HG02970 (cell line): ENCODE results near the gene SLC23A3.

Experiments used
- ATAC-seq: cut with Tn5 transposase; IDR thresholded peaks from one replicate; pipeline ENCODE4 v1.9.1; 2021; ENCODE audit warnings: mild to moderate bottlenecking, moderate library complexity, moderate number of reproducible peaks; ENCODE audit not compliant: unreplicated experiment, low FRiP score

Gene SLC23A3

DNA sequence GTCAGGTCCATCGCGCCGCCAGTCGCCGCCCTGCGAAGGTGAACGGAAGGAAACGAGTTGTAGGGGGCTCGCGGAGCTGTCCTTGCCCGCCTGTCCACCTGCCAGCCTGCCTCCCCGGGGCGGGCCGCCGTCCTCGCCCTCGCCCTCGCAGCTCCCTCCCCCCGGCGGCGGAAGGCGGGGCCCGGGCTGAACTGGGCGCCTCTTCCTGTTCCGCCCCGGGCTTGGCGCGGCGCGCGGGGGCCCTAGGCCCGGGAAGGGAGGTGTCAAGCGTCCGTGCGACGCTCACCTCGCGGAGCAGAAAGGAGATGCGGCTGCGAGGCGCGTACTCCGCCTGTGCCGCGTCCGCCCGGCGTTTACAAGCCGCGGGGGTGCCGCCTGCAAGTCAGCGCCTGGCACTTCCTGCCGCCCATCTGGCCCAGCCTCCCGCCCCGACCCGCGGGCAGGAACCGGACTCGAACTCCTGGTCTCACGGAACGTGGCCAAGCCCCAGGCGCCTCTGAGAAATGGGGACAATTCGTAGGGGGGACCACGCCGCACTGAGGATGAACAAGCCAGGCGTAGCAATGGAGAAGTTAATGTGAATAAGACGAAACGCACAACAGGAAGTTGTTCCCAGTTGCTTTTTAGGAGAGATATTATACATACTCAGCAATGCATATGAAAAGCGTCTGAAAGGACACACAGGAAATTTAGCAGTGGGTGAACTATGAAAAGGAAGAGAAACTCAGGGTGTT lies 7.2 kb upstream of the SLC23A3 start, which contains the start of gene CNPPD1:
Gene CNPPD1, minus strand, starts transcription at position 108 of the 734 bp plus-strand sequence. Its CDS starts 97 bp downstream, at position 11.
- ATAC-seq: peak; percentile 47

DNA sequence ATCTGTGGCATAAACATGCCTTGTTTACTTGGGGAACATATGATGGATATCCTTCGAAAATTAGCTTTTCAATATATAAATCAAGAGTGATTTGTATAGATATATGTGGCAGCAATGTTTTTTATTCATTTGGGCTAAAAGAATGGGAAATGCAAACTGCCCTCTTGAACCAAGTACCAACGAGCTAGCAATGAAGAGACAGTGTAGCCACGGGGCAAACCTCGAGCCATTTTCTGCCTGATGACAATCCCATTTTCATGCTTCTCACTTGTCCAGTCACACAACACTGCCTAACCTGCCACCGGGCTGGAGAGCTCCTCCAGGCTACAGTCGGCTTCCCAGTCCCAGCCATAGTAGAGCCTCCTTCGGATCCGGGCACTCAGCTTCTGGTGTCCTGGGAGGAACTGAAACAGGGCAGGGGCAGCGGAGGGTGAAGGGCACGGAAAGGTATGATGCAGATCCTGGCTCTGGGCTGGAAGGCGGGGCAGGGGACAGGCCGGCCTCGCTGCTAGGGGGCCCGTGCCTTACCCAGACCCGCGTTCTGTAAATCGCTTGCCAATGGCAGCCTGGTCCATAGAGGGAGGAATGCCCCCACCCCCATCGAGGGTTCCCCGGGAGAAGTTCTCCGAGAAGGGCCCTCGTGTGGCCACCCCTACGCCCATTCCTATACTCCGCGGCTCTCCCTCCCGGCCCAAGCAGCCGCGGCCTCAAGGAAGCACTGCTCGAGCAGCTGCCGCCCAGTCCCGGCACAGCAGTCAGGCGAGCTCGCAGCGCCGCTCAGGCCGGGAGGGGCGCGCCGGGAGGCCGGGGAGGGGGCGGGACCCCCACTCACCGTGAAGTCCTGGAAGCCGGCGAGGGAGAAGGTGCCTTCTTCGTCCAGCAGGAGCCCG lies 6.3 kb upstream of the SLC23A3 start:
- peak; percentile 17 for ATAC-seq

DNA sequence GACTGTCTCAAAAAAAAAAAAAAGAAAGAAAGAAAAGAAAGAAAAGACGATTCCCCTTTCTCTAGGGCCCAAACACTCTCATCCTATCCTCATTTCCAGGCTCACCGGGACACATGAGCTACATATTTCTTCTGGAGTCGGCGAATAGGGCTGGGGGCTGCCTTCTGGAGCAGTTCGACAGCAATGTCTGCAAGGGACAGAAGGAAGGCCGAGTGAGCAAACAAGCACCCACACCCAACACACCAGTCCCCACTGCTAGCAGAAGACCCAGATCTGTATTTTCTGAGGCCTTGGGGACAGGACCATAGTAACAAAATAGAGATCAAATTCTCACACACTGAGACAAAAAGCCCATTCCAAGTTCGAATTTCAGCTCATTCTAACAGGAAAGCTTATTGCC lies 5.7 kb upstream of the SLC23A3 start:
- no peak for ATAC-seq

DNA sequence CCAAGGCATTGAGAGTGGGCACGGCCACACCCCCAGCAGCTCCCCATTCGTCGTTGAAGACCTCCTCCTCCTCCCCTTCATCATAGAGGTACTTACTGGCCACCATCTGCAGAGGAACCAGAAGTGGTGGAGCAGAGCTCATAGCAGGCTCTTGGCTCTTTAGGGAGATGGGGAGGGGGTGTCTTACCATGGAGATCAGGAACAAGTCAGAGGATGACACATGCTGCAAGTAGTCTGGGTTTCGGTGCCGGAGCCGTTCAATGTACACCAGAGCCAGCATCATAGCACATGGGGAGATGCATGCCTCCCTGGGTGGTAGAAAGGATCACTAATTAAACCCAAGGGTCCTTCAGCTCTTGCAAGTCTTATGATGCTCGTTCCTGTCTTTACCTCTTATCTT lies 5.0 kb upstream of the SLC23A3 start:
- no peak for ATAC-seq

DNA sequence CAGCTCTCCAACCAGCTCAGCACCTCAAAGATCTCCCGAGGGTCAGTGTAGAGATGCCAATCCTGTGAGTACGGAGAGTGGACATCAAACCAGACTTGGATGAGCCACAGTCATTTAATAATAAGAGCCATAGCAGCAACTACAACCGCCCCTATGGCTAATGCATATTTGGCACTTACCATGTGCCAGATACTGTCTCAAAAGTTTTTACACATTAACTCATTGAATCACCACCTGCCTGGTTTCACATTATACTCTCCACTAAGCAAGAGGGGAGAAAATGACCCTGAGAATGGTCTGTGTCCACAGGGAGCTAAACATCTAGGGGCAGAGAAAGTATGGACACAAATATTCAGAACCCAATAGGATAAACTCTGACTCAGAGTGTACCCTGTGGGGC lies 4.3 kb upstream of the SLC23A3 start:
- no peak for ATAC-seq

DNA sequence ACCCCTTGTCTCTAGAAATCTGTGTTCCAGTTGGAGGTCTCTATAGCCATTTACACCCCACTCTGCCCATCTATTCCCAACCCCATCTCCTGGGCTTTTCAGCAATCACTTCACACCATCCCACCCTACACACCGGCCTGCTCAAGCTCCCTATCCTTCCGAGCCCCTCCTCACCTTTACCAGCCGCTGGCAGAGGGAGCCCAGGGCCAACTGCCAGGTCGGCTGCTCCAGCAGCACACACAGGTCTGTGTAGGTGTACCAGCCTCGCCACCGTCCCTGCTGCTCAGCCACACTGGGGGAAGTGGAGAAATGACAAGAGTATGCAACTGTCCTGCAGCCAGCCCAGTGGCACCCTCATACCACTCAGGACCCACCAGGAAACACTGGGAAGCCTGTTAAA lies 3.3 kb upstream of the SLC23A3 start:
- ATAC-seq: no peak

DNA sequence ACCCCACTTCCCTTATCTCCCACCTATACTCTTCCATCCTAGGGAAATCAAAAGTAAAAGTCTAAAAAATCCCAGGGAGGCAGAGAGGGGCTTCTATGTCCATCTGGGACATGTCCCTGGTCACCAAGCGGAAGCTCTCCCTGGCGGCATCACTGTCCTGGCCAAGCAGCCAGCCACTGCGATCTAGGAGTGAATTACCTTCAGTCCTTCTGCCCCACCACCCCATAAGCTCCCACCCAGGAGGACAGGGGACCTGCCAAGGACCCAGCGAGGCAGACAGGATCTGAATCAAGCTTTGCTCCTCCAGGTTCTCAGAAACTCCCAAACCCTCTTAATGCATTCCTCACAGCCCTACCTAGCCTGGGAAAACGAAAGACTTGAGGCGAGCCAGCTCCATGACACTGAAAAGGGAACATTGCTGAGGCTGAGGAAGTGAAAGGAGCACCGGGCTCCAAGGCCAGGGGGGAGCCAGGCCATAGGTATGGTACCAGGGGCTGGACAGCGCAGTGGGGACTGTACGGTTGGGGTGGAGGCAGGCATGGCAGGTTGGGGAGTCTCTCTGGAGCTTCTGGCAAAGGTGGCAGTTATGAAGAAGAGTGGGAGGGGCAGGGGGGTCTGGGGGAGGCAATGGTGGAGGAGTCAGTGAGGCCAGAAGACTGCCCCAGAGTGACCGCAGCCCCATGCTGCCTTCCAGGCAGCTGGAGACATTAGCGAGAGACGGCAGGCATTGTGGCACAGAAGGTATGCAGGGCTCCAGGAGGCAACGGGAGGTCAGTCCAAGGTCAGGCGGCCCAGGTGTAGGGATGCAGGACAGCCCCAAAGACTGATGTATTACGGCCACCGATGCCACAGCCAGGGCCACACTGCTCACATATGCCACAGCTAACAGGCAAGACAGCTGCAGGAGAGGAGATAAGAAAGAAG lies 2.7 kb upstream of the SLC23A3 start:
- ATAC-seq: no peak

DNA sequence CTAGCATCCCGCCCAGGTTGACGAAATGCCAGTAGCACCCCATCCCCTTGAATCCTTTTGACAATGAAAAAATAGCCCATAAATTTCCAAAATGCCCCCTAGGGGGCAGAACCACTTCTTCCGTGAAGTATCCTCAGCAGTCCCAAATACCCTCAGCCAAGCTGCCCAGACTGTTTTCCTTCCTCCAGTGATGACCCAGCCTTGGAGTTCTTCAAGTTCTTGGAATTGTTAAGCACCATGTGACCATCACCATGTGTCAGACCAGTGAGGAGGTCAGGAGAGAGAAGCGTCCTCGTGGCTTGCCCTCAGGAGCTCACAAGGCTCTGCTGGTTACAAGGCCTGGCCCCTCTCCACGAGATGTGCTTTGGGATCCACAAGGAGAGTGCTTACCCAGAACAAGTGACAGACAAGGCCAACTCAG lies 1.4 kb upstream of the SLC23A3 start:
- ATAC-seq: no peak

DNA sequence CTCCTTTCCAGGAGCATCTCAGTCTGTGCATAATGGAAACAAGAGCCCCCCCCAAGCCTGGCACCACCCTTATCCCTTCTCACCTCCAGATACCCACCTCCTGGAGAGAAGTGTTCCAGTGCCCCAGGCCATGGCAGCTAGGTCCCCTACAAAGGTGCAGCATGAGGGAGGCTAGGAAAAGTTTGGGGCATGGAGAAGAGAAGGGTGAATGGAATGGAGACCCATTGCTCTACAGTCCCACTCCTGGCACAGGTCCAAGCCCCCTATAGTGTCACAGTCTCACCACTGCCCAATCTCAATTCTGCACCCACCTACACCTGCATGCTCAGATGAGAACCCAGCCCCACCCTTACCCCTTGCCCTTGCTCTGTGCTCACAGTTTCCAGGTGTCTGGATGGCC lies 897 bp downstream of the SLC23A3 start:
- ATAC-seq: no peak

DNA sequence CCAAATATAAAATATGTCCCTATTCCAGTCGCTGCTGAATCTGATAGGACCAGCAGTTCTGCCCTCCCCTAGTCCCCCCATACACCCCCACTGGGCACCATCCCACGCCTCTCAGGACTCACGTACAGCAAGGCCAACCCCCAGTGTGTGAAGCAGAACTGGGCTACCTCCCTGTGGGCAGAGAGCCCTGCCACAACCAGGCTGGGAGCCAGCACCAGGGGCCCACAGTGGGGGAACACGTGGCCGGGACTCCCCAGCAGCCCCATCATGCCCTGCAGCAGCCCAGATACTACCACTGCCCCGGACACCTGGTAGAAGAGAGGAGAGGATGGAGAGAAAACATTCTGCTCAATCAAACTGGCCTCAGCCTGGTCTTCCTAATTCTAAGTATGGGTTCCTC lies 1.3 kb downstream of the SLC23A3 start:
- ATAC-seq: no peak

DNA sequence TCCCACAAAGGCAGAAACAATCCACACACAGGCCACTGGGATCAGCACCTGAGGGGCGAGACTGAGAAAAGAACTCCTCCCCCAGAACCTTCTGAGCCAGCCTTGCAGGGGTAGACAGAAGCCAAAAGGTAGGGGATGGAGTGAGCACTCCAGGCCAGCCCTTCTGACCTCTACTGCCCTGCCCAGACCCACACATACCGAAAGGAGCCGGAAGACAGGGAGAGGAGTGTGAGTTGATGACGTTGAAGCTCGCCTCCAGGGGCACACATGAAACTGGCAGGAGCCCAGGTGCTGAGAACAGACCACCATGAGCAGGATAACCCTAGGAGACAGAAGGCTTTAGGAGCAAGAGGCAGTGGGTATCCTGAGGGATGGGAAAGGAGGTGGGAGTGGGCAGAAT lies 1.8 kb downstream of the SLC23A3 start:
- ATAC-seq: no peak

DNA sequence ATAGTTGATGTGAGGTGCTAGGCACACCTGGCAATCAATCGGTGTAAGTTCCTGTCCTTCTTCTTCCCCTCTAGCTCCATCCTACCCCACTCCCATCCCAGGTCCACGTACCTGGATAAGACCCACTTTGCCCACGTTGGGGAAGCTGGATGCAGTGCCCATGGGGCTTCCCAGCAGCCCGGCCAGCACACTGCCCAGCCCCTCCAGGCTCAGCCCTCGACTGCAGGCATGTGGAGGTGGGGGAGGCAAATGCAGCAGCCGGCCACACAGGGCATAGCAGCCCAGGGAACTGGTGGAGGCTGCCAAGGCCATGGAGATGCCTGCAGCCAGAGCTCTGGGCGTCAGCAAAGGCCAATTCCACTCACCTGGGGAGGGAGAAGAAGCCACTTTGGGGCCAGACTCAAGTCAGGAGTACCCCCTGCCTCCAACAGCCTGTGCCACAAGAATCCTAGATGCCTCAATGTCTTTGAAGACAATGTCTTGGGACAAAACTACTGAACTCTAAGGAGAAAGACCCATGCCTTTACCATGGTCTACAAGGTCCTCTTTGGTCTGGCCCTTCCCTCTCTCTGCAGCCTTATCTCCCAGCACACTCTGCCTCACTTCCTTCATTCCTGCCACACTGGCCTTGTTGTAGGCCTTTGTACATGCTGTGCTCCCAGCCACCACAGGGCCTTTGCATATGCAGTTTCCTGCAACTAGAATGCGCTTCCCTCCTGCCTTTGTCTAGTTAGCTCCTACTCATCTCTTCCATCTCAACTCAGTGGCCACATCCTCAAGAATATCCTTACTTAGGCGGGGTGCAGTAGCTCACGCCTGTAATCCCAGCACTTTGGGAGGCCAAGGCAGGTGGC lies 4.5 kb downstream of the SLC23A3 start:
- ATAC-seq: no peak

DNA sequence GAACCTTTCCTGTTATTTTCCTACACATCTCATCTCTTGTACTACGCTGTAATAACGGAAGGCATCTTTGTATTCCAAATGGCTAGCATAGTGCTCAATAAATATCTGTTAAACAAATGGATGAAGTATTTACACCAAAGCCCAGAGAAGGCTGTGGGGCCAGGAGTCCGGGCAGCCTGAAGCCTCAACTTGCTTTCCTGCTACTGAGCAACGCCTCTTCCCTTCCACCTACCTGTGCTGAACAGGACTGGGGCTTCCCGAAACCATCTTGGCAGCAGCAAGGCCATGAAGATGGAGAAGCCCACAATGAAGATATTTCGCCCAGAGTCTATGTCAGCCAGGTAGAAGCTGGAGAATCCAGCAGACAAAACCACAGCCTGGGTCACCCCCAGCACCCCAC lies 6.7 kb downstream of the SLC23A3 start:
- ATAC-seq: no peak

DNA sequence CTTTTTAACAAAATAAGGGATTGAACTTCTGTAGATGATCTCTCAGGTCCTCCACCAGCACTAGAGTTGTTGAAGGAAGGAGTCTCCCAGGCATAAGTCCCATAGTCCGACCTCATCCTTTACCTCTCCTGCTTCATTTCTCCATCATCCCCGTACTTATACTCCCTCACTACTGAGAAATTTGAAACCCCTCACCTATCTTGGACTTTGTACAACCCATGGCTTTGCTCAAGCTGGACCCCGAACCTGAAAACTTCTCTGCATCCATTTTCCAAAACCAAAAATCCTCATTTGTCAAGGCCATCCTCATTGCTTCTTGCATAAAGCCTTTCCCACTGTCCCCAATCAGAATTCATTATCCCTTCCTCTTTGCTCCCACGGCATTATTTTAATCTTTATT lies 8.7 kb downstream of the SLC23A3 start:
- no peak for ATAC-seq

DNA sequence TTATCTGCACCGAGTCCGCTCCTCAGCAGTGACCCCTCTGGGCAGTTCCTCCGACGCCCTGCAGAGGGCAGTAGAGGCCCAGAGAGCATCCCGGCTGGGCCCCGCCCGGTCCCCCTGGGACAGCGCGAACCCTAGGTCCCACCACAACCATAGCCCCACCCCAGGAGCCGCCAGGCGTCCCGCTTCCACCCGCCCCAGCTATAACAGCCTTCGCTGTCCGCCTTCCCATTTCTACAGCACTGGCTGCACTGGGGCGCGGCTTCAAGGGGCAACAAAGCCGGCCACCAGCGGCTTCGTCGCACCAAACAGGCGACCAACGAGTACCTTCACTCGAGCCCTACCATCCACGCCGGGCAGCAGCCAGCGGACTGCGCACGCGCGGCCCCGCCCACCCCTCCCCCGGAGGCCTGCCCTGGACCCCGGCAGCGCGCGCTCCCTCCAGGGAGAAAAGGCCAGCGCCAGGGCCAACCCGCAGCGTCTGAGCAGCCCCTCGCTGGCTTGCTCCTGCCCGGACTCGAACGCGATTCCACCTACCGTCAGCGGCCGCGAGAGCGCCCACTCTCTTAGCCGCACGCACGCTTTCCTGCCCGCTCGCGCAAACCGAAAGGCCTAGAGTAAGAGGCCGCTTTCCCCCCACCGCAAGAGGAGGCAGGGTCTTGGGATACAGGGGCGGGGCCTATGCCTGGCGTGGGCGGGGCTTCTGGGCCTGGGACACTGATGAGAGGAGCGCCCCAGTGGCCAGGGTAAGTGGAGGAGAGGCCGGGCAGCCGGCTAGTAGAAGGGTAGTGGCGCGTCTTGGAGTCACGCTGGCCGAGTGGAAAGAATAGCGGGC lies 9.4 kb downstream of the SLC23A3 start, which contains the start of gene NHEJ1:
Gene NHEJ1, minus strand, starts transcription at position 630 of the 832 bp plus-strand sequence. CDS start 2,453 bp downstream, outside the sequence.
- ATAC-seq: peak; percentile 90

DNA sequence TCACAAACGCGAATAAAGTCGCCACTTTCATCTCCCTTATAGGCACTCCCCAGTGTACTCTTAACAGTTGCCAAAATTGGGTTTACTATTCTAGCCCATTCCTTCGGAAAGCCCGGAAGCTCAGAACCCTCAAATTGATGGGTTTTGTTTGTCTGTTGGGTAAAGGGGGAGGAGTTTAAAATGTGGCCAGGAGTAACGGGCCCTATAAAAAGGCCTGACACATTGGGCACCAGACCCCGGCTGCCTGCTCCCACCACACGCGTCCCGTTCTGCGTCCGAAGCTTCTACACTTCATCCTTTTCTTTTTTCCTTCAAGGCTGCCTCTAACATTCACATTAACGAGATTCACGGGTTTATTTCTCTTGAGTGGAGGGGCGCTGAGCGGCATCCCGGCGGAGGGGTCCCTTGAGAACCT lies 10.1 kb downstream of the SLC23A3 start:
- no peak for ATAC-seq

DNA sequence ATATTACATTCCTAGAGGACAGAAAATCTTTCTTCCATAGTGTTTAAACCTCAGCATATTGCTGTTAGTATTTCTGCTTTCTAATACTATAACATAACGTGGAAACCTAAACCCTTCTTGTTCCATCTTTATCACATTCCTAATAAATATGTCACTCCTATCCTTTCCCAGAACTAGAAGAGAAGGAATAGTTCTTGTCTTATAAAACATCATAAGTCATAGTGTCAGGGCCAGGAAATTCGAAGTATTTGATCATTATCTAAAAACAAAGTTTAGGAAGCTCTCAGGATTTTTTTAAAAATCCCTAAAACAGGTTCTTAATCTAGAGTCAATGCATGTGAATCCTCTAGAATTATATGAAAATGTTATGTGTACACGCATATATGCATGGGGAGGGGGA lies 11.2 kb downstream of the SLC23A3 start:
- ATAC-seq: no peak

DNA sequence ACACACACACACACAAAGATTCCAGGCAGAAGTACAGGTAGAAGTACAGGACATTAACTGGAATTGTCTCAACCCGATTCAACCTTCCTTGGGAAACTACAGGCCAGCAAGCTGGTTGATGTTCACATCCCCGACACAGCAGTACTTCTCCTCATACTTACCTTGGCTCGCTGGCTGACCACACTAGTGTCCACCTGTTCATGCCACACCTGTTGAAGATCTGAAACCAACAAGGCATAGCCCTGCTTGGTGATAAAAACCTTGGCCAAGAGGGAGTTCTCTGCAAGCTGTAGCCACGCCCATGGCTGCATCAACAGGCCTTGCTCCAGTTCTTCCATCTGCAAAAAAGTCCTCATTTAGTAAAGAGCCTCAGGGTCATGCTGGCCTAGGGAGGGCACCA lies 11.8 kb downstream of the SLC23A3 start:
- ATAC-seq: no peak

DNA sequence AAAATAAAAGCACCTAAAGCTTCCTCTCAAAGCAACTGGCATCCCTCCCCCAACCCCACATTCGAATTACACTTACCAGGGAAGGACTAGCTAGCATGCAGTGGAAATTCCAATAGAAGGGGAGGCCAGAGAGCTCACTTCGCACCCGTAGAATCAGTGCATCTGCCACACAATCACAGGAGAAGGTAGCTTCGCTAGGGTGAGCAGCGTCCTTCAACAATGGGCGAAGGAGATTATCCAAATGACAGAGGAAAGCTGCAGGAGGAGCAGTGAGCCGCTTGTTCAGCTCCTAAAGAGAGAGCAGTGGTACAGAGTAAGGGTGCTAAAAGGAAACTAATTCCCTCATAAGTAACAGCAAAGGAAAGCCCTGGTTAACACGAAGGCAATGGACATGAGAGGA lies 12.4 kb downstream of the SLC23A3 start:
- ATAC-seq: no peak
